ENCODE results near the gene C2orf42. TPM values are rescaled to one million over a fixed set of nuclear protein-coding genes. Genes with fewer than 3 reads are reported as not detected.

Gene C2orf42
- total RNA-seq, 1 experiment from 2014 or later: 15.3 TPM

GRCh38 chr2:70124983-70125480 is 65.8 kb downstream of the C2orf42 start:
- DNase-seq (ENCODE audit: low spot score): peak; percentile 80
- no peaks in the 10 kb centered on the region for H3K9me3 ChIP-seq (ENCODE audit: low read depth, low read length, poor library complexity, severe bottlenecking)
- no peaks in the 10 kb centered on the region for H3K27me3 ChIP-seq (replicated peaks; ENCODE audit: insufficient read depth, low read depth, low read length, poor library complexity)
- intact Hi-C loops (cut with micrococcal nuclease; ENCODE audit: unreplicated experiment): loop anchor here (1.0 kb wide), 1 partner anchor 38 kb away; the partner anchor contains the start of gene PCBP1
- peaks cover 23% of the 10 kb centered on the region for H3K4me1 ChIP-seq (ENCODE audit: insufficient read depth, low read length, poor library complexity, severe bottlenecking)
- no peaks in the 10 kb centered on the region for H3K36me3 ChIP-seq (ENCODE audit: insufficient read depth, low read length, poor library complexity, severe bottlenecking)
- peak overlapping the region; percentile 99 for H3K27ac ChIP-seq (ENCODE audit: low read depth, low read length, poor library complexity, severe bottlenecking)
- POLR2A ChIA-PET (ENCODE audit: low non-redundant PET): interaction anchor here (0.7 to 1.1 kb wide), 4 partner anchors 21 to 118 kb away, joined by 3 to 11 read pairs (median 6); no protein-coding TSS in a partner anchor
- peak overlapping the region; percentile 58 for H3K4me3 ChIP-seq (ENCODE audit: low read depth, low read length, poor library complexity, severe bottlenecking)
- CTCF ChIA-PET: interaction anchor here (0.7 kb wide), 2 partner anchors 18 to 812 kb away, joined by 6 read pairs; no protein-coding TSS in a partner anchor
- TF ChIP-seq EZH2 (IDR thresholded peaks at IDR 0.05; ENCODE audit: borderline replicate concordance, low read depth, low read length, poor library complexity, severe bottlenecking): no peak
- no peak for TF ChIP-seq CTCF (conservative IDR thresholded peaks at IDR 0.05; ENCODE audit: low read depth, low read length)
- no TSS peak for BruUV-seq (replicated peaks)

- no peak for TF ChIP-seq CTCF (conservative IDR thresholded peaks at IDR 0.05; ENCODE audit: low read depth, low read length)
- no peak for TF ChIP-seq EZH2 (IDR thresholded peaks at IDR 0.05; ENCODE audit: borderline replicate concordance, low read depth, low read length, poor library complexity, severe bottlenecking)
- no TSS peak for BruUV-seq (replicated peaks)
- Histone ChIP-seq H3K4me1 (ENCODE audit: insufficient read depth, low read length, poor library complexity, severe bottlenecking) (peaks cover 26% of the 10 kb centered on the region), H3K4me3 (ENCODE audit: low read depth, low read length, poor library complexity, severe bottlenecking) (peak overlapping the region; percentile 58), H3K27ac (ENCODE audit: low read depth, low read length, poor library complexity, severe bottlenecking) (peak overlapping the region; percentile 99), H3K27me3 (replicated peaks; ENCODE audit: insufficient read depth, low read depth, low read length, poor library complexity) (no peaks in the 10 kb centered on the region), H3K9me3 (ENCODE audit: low read depth, low read length, poor library complexity, severe bottlenecking) (no peaks in the 10 kb centered on the region), H3K36me3 (ENCODE audit: insufficient read depth, low read length, poor library complexity, severe bottlenecking) (no peaks in the 10 kb centered on the region)
- ChIA-PET POLR2A (ENCODE audit: low non-redundant PET) (interaction anchor here (0.6 to 0.9 kb wide), 5 partner anchors 9 to 1106 kb away, joined by 3 to 7 read pairs (median 4); no protein-coding TSS in a partner anchor), CTCF (interaction anchor here (0.6 to 0.8 kb wide), 4 partner anchors 8 to 449 kb away, joined by 3 to 6 read pairs (median 4); no protein-coding TSS in a partner anchor)
- no peak for DNase-seq (ENCODE audit: low spot score)
- intact Hi-C loops (cut with micrococcal nuclease; ENCODE audit: unreplicated experiment): loop anchor here (1.0 kb wide), 1 partner anchor 36 kb away; the partner anchor contains the start of gene PCBP1
These were observed 67.0 kb downstream of the C2orf42 start for GRCh38 chr2:70123829-70124116.

- Histone ChIP-seq H3K4me1 (ENCODE audit: insufficient read depth, low read length, poor library complexity, severe bottlenecking) (peaks cover 31% of the 10 kb centered on the region), H3K9me3 (ENCODE audit: low read depth, low read length, poor library complexity, severe bottlenecking) (no peaks in the 10 kb centered on the region), H3K36me3 (ENCODE audit: insufficient read depth, low read length, poor library complexity, severe bottlenecking) (no peaks in the 10 kb centered on the region), H3K27ac (ENCODE audit: low read depth, low read length, poor library complexity, severe bottlenecking) (peak overlapping the region; percentile 99), H3K4me3 (ENCODE audit: low read depth, low read length, poor library complexity, severe bottlenecking) (peak overlapping the region; percentile 58), H3K27me3 (replicated peaks; ENCODE audit: insufficient read depth, low read depth, low read length, poor library complexity) (no peaks in the 10 kb centered on the region)
- intact Hi-C loops (cut with micrococcal nuclease; ENCODE audit: unreplicated experiment): no loop called here
- no TSS peak for BruUV-seq (replicated peaks)
- DNase-seq (ENCODE audit: low spot score): peak; percentile 45
- ChIA-PET CTCF (no interaction called here), POLR2A (ENCODE audit: low non-redundant PET) (interaction anchor here (0.6 to 0.9 kb wide), 3 partner anchors 9 to 24 kb away, joined by 3 to 7 read pairs (median 6); no protein-coding TSS in a partner anchor)
- TF ChIP-seq CTCF (conservative IDR thresholded peaks at IDR 0.05; ENCODE audit: low read depth, low read length) (no peak), EZH2 (IDR thresholded peaks at IDR 0.05; ENCODE audit: borderline replicate concordance, low read depth, low read length, poor library complexity, severe bottlenecking) (no peak)
These were observed 67.6 kb downstream of the C2orf42 start for GRCh38 chr2:70123051-70123828.

Measured in A673 (cell line).